Kasumi-1 (cell line): ENCODE data around the gene STXBP2.

Experiments used
- DNase-seq, 2 experiments: peaks; one replicate each; lab custom pipeline; 2025; lab: John Stamatoyannopoulos, UW

STXBP2 gene

DNA sequence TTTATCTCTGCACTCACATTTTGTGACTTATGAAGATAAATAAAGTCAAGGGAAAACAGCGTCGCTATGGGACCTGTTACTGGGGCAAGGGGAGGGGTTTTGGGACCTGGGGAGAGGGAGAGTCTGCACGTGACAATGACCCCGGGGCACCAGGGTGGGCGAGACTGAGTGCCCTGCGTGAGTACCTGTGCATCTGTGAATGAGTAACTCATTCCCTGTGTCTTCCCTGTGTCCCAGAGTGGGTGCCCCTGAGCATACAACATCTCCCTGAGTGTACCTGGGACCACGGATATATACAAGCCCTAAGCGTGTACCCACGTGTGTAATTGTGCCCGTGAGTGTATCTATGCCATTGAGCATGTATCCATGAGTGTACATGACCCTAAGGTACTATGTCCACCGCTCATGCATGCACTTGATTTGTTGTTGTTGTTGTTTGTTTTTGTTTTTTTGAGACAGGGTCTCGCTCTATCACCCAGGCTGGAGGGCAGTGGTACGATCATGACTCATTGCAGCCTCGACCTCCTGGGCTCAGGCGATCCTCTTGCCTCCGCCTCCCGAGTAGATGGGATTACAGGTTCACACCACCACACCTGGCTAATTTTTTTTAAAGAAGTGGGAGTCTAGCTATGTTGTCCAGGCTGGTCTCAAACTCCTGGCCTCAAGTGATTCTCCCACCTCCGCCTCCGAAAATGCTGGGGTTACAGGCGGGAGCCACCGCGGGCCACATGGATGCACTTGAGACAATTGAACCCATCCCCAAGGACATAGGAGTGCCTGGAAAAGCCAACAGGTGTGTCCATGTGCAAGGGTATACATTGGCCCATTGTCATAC is 43.1 kb downstream of the STXBP2 start:
- no peak for DNase-seq

- peak; percentile 63 to 71 for DNase-seq
These were observed 43.9 kb downstream of the STXBP2 start, which contains the start of gene TRAPPC5 for GRCh38 chr19:7680606-7681339. Gene TRAPPC5 (plus strand): TSS chr19:7680833. CDS start chr19:7682254, 1,421 bp downstream.

- peak; percentile 94 to 97 for DNase-seq
These were observed 44.6 kb downstream of the STXBP2 start for GRCh38 chr19:7681340-7682174.

DNA sequence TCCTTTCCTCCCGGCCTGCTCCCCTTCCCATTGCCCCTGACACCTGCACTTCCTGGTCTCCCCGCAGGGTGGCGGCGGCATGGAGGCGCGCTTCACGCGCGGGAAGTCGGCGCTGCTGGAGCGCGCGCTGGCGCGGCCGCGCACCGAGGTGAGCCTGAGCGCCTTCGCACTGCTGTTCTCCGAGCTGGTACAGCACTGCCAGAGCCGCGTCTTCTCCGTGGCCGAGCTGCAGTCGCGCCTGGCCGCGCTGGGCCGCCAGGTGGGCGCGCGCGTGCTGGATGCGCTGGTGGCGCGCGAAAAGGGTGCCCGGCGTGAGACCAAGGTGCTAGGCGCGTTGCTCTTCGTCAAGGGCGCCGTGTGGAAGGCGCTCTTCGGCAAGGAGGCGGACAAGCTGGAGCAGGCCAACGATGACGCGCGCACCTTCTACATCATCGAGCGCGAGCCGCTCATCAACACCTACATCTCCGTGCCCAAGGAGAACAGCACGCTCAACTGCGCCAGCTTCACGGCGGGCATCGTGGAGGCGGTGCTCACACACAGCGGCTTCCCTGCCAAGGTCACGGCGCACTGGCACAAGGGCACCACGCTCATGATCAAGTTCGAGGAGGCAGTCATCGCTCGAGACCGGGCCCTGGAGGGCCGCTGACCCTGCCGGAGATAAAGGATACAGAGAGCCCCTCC is 45.4 kb downstream of the STXBP2 start:
- DNase-seq = no peak

GRCh38 chr19:7685546-7686445 is 48.9 kb downstream of the STXBP2 start:
- DNase-seq = no peak

DNA sequence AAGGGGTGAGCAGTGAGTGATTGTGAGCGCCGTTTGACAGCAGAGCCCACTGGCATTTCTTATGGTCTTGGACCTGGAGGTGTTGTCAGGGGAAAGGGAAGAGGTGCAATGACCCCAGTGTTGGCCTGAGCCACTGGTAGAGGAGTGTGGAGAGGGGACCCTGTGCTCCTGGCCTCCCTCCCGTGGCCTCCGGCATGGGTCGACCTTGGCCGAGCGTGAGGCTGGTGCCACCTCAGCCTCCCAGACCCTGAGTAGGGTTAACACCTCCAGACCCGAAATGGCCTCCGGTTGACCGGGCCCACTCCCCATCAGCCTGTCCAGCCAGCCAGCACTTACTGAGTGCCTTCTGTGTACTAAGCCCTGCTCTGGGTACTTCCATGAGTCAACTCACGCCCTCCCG is 50.3 kb downstream of the STXBP2 start:
- no peak for DNase-seq

DNA sequence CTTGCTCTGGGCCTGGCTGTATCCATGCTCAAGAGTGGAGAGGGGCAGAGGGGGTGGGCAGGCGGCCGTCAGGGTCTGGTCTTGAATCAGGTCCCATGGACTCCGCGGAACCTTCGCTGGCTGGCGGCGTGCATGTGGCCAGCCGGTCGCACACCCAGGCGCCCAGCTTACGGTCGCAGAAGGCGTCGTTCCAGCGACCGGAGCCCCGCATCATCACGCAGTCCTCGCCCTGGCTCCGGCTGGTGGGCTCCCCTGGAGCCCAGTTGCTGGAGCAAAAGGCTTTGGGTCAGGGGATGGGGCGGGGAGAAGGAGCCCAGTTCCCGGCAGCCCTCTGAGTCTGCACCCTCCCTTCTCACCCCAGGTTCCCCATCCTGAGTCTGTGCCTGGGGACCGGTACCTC is 52.3 kb downstream of the STXBP2 start:
- no peak for DNase-seq

- no peak for DNase-seq
These were observed 53.9 kb downstream of the STXBP2 start for GRCh38 chr19:7690779-7691258.

DNA sequence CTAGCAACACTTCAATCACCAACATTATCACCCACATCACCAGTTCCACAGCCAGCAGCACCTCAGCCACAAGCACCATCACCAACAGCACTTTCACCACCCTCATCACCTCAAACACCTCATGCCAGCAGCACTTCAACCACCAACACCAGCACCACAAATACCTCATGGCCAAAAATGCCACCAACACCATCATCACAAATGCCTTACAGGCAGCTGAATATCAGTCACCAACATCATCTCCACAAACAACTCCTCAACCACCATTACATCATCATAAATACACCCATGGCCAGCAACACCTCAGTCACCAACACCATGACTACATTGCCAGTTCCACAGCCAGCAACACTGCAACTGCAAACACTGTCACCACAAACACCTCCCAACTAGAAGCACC is 54.6 kb downstream of the STXBP2 start:
- no peak for DNase-seq

DNA sequence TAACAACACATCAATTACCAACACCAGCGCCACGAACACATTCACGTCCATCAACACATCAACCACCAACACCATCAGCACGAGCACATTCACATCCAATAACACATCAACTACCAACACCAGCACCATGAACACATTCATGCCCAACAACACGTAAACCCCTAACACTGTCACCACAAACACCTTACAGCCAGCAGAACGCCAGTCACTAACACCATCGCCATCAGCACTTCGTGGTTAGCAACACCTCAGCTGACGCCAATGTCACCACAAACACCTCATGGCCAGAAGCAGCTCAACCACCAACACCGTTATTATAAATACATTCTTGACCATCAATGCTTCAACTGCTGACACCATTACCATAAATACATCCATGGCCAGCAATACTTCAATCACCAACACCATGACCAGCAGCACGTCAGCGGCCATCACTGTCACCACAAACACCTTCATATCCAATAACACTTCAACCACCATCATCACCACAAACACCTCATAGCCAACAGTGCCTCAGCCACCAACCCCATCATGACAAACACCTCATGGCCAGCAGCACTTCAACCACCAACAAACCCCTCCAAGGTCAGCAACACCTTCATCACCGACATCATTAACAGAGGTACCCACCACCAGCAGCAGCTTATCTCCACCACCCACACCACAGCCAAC is 55.6 kb downstream of the STXBP2 start:
- no peak for DNase-seq

- no peak for DNase-seq
These were observed 57.6 kb downstream of the STXBP2 start for GRCh38 chr19:7694499-7694898.
